Activated CD4-positive, alpha-beta T cell treated with anti-CD3 and anti-CD28 coated beads, Interleukin-2, amount 10 ng/mL, durations not matched to agents 7 days and 5 days (primary cell): ENCODE measurements around the gene IHH. TPM values are rescaled to one million over a fixed set of nuclear protein-coding genes. Genes with fewer than 3 reads are reported as not detected.

Experiments
- CTCF ChIA-PET: fragments of 350-600 bp; sonication (Branson Sonifier 250); formaldehyde crosslinking; loops from one replicate; lab custom pipeline; 2021; ENCODE audit warnings: antibody characterized with exemption; lab: Charles Lee
- POLR2A ChIA-PET: fragments of 350-600 bp; sonication (Branson Sonifier 250); formaldehyde crosslinking; loops from one replicate; lab custom pipeline; 2021; ENCODE audit warnings: antibody characterized with exemption; lab: Charles Lee
- DNase-seq: peaks from one replicate; pipeline ENCODE4 v3.0.0-alpha.2; 2020
- H3K27ac Mint-ChIP-seq: one replicate; pipeline ENCODE4 v1.8.0; 2021; ENCODE audit warnings: mild to moderate bottlenecking, moderate library complexity, mixed read lengths
- H3K27me3 Mint-ChIP-seq: one replicate; pipeline ENCODE4 v1.8.0; 2021; ENCODE audit warnings: mixed read lengths
- H3K36me3 Mint-ChIP-seq: one replicate; pipeline ENCODE4 v1.8.0; 2021; ENCODE audit warnings: low read depth, mixed read lengths
- H3K4me1 Mint-ChIP-seq: one replicate; pipeline ENCODE4 v1.8.0; 2021; ENCODE audit warnings: mixed read lengths
- H3K4me3 Mint-ChIP-seq: one replicate; pipeline ENCODE4 v1.8.0; 2021; ENCODE audit warnings: mild to moderate bottlenecking, moderate library complexity, mixed read lengths
- H3K9me3 Mint-ChIP-seq: one replicate; pipeline ENCODE4 v1.8.0; 2021; ENCODE audit warnings: mixed read lengths
- total RNA-seq, 2 experiments: library from RNA; stranded (reverse); gene quantifications; one replicate each; pipeline ENCODE4 v1.2.3, GENCODE V29; 2021

IHH gene
- total RNA-seq, 2 experiments from 2014 or later: not detected

GRCh38 chr2:219031005-219031738 is 29.5 kb downstream of the IHH start:
- ChIA-PET CTCF (interaction anchor here (1.9 to 2.4 kb wide), 4 partner anchors 14 to 88 kb away, joined by 5 to 7 read pairs (median 6); no protein-coding TSS in a partner anchor), POLR2A (no interaction called here)
- no peaks in the 10 kb centered on the region for H3K4me1 Mint-ChIP-seq
- H3K9me3 Mint-ChIP-seq: no peaks in the 10 kb centered on the region
- H3K27me3 Mint-ChIP-seq: peaks cover 24% of the 10 kb centered on the region
- H3K27ac Mint-ChIP-seq: no peak overlapping the region
- H3K36me3 Mint-ChIP-seq: no peaks in the 10 kb centered on the region
- DNase-seq: no peak
- H3K4me3 Mint-ChIP-seq: no peak overlapping the region

GRCh38 chr2:219030177-219030940 is 30.4 kb downstream of the IHH start:
- Mint-ChIP-seq H3K4me1 (no peaks in the 10 kb centered on the region), H3K4me3 (no peak overlapping the region), H3K36me3 (no peaks in the 10 kb centered on the region), H3K9me3 (no peaks in the 10 kb centered on the region), H3K27me3 (peaks cover 21% of the 10 kb centered on the region), H3K27ac (no peak overlapping the region)
- CTCF ChIA-PET: interaction anchor here (0.6 to 2.5 kb wide), 27 partner anchors 8 to 361 kb away, joined by 3 to 14 read pairs (median 4); partner anchors contain the start of gene CFAP65
- no peak for DNase-seq
- POLR2A ChIA-PET: no interaction called here

GRCh38 chr2:219029829-219030165 is 30.9 kb downstream of the IHH start:
- H3K4me3 Mint-ChIP-seq: no peak overlapping the region
- ChIA-PET CTCF (interaction anchor here (0.6 to 2.5 kb wide), 27 partner anchors 9 to 362 kb away, joined by 3 to 14 read pairs (median 4); partner anchors contain the start of gene CFAP65), POLR2A (no interaction called here)
- H3K36me3 Mint-ChIP-seq: no peaks in the 10 kb centered on the region
- DNase-seq: peak; percentile 76
- H3K27ac Mint-ChIP-seq: no peak overlapping the region
- peaks cover 18% of the 10 kb centered on the region for H3K27me3 Mint-ChIP-seq
- no peaks in the 10 kb centered on the region for H3K4me1 Mint-ChIP-seq
- H3K9me3 Mint-ChIP-seq: no peaks in the 10 kb centered on the region

GRCh38 chr2:219028996-219029828 is 31.5 kb downstream of the IHH start:
- Mint-ChIP-seq H3K4me1 (no peaks in the 10 kb centered on the region), H3K27ac (no peak overlapping the region), H3K9me3 (no peaks in the 10 kb centered on the region), H3K4me3 (no peak overlapping the region), H3K36me3 (no peaks in the 10 kb centered on the region), H3K27me3 (peaks cover 13% of the 10 kb centered on the region)
- no peak for DNase-seq
- ChIA-PET CTCF (interaction anchor here (0.6 to 2.5 kb wide), 27 partner anchors 10 to 362 kb away, joined by 3 to 14 read pairs (median 4); partner anchors contain the start of gene CFAP65), POLR2A (interaction anchor here (0.6 kb wide), 1 partner anchor 1456 kb away, joined by 6 read pairs; no protein-coding TSS in a partner anchor)

GRCh38 chr2:219028141-219028540 is 32.6 kb downstream of the IHH start:
- peaks cover 5% of the 10 kb centered on the region for H3K27me3 Mint-ChIP-seq
- H3K9me3 Mint-ChIP-seq: no peaks in the 10 kb centered on the region
- H3K4me1 Mint-ChIP-seq: no peaks in the 10 kb centered on the region
- no peaks in the 10 kb centered on the region for H3K36me3 Mint-ChIP-seq
- H3K27ac Mint-ChIP-seq: no peak overlapping the region
- POLR2A ChIA-PET: interaction anchor here (0.6 kb wide), 1 partner anchor 1455 kb away, joined by 6 read pairs; no protein-coding TSS in a partner anchor
- DNase-seq: no peak
- H3K4me3 Mint-ChIP-seq: no peak overlapping the region
- CTCF ChIA-PET: interaction anchor here (1.1 to 2.5 kb wide), 3 partner anchors 14 to 142 kb away, joined by 3 to 14 read pairs (median 4); no protein-coding TSS in a partner anchor

GRCh38 chr2:219027511-219028055 is 33.1 kb downstream of the IHH start:
- no peaks in the 10 kb centered on the region for H3K9me3 Mint-ChIP-seq
- no peak overlapping the region for H3K27ac Mint-ChIP-seq
- H3K27me3 Mint-ChIP-seq: peaks cover under 1% of the 10 kb centered on the region
- CTCF ChIA-PET: interaction anchor here (1.1 to 2.5 kb wide), 3 partner anchors 15 to 143 kb away, joined by 3 to 14 read pairs (median 4); no protein-coding TSS in a partner anchor
- POLR2A ChIA-PET: no interaction called here
- H3K36me3 Mint-ChIP-seq: no peaks in the 10 kb centered on the region
- DNase-seq: no peak
- H3K4me3 Mint-ChIP-seq: no peak overlapping the region
- H3K4me1 Mint-ChIP-seq: no peaks in the 10 kb centered on the region

GRCh38 chr2:219026946-219027345 is 33.8 kb downstream of the IHH start:
- Mint-ChIP-seq H3K9me3 (no peaks in the 10 kb centered on the region), H3K36me3 (no peaks in the 10 kb centered on the region), H3K27ac (no peak overlapping the region), H3K4me1 (no peaks in the 10 kb centered on the region), H3K27me3 (no peaks in the 10 kb centered on the region), H3K4me3 (no peak overlapping the region)
- CTCF ChIA-PET: interaction anchor here (1.1 to 1.5 kb wide), 2 partner anchors 15 to 144 kb away, joined by 3 to 4 read pairs; no protein-coding TSS in a partner anchor
- POLR2A ChIA-PET: no interaction called here
- no peak for DNase-seq

- Mint-ChIP-seq H3K36me3 (no peaks in the 10 kb centered on the region), H3K9me3 (no peaks in the 10 kb centered on the region), H3K27me3 (peaks cover under 1% of the 10 kb centered on the region), H3K27ac (no peak overlapping the region), H3K4me3 (no peak overlapping the region), H3K4me1 (no peaks in the 10 kb centered on the region)
- ChIA-PET CTCF (interaction anchor here (1.4 kb wide), 1 partner anchor 31 kb away, joined by 3 read pairs; no protein-coding TSS in a partner anchor), POLR2A (no interaction called here)
- no peak for DNase-seq
These were observed 34.8 kb downstream of the IHH start for GRCh38 chr2:219025637-219026585.

- no peaks in the 10 kb centered on the region for H3K9me3 Mint-ChIP-seq
- no peak overlapping the region for H3K4me3 Mint-ChIP-seq
- no peaks in the 10 kb centered on the region for H3K4me1 Mint-ChIP-seq
- ChIA-PET POLR2A (no interaction called here), CTCF (interaction anchor here (1.4 kb wide), 2 partner anchors 16 to 35 kb away, joined by 3 read pairs; no protein-coding TSS in a partner anchor)
- no peak overlapping the region for H3K27ac Mint-ChIP-seq
- no peak for DNase-seq
- H3K36me3 Mint-ChIP-seq: no peaks in the 10 kb centered on the region
- peaks cover 4% of the 10 kb centered on the region for H3K27me3 Mint-ChIP-seq
These were observed 36.7 kb downstream of the IHH start for GRCh38 chr2:219024059-219024458.

GRCh38 chr2:219023045-219023605 is 37.6 kb downstream of the IHH start:
- DNase-seq: no peak
- Mint-ChIP-seq H3K27me3 (peaks cover 4% of the 10 kb centered on the region), H3K36me3 (no peaks in the 10 kb centered on the region), H3K4me3 (no peak overlapping the region), H3K4me1 (no peaks in the 10 kb centered on the region), H3K27ac (no peak overlapping the region), H3K9me3 (no peaks in the 10 kb centered on the region)
- ChIA-PET CTCF (no interaction called here), POLR2A (no interaction called here)

GRCh38 chr2:219022616-219023015 is 38.1 kb downstream of the IHH start:
- Mint-ChIP-seq H3K27me3 (peaks cover 4% of the 10 kb centered on the region), H3K9me3 (no peaks in the 10 kb centered on the region), H3K27ac (no peak overlapping the region), H3K4me3 (no peak overlapping the region), H3K36me3 (no peaks in the 10 kb centered on the region), H3K4me1 (no peaks in the 10 kb centered on the region)
- DNase-seq: no peak
- POLR2A ChIA-PET: no interaction called here
- CTCF ChIA-PET: no interaction called here
